ENCODE results near the gene DPP3. TPM values are rescaled to one million over a fixed set of nuclear protein-coding genes. Genes with fewer than 3 reads are reported as not detected.
"Not testable (repeated sequence)": the region's sequence is repeated elsewhere in the genome, so short reads cannot be mapped to it uniquely, and the experiment has no call there.

DPP3 gene
- total RNA-seq, 1 donor from 2014 or later = 109 TPM

DNA sequence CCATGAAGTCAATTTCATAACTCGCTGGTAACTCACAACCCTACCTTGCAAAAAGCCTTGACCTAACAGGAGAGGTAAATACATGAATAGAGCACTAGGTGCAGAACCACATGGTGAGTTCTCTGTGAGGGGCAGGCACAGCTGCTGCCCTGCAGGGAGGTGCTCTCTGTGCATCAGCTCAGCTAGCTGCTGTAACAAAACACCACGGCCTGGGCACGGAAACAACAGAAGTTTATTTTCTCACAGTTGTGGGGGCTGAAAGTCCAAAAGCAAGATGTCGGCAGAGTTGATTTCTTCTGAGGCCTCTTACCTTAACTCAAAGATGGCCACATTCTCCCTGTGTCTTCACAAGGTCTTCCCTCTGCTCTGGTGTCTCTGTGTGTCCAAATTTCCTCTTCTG, 28.6 kb upstream of the DPP3 start:
- peaks cover 18% of the 10 kb centered on the region for H3K4me1 Mint-ChIP-seq (ENCODE audit: low read depth)
- H3K9me3 Mint-ChIP-seq = no peaks in the 10 kb centered on the region
- intact Hi-C loops (cut with micrococcal nuclease) = no loop called here
- H3K27ac Mint-ChIP-seq = no peak overlapping the region
- no peaks in the 10 kb centered on the region for H3K36me3 Mint-ChIP-seq (ENCODE audit: low read depth)
- no peak for DNase-seq (ENCODE audit: low spot score)
- peaks cover 5% of the 10 kb centered on the region for H3K27me3 Mint-ChIP-seq (ENCODE audit: low read depth)
- H3K4me3 Mint-ChIP-seq (ENCODE audit: low read depth) = no peak overlapping the region

DNA sequence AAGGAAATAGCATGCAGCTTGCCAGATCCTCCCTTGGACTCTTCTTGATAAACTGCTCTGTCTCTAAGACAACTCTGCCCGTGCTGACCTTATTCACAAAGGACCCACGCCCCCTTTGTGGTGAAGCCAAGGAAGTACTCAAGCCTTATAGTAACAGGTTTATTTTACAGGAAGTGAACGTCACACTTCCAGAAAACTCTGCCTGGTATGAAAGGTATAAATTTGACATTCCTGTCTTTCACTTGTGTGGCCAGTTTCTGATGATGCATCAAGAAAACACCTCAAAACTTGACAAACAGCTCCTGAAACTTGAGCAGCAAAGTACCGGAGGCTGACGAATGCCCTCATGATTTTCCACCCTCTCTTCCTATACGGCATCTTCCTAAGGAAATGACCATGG, 26.0 kb upstream of the DPP3 start:
- Mint-ChIP-seq H3K4me1 (ENCODE audit: low read depth) (peaks cover 30% of the 10 kb centered on the region), H3K36me3 (ENCODE audit: low read depth) (no peaks in the 10 kb centered on the region), H3K27me3 (ENCODE audit: low read depth) (no peaks in the 10 kb centered on the region), H3K9me3 (no peaks in the 10 kb centered on the region), H3K4me3 (ENCODE audit: low read depth) (no peak overlapping the region), H3K27ac (no peak overlapping the region)
- intact Hi-C loops (cut with micrococcal nuclease) = no loop called here
- DNase-seq (ENCODE audit: low spot score) = no peak

DNA sequence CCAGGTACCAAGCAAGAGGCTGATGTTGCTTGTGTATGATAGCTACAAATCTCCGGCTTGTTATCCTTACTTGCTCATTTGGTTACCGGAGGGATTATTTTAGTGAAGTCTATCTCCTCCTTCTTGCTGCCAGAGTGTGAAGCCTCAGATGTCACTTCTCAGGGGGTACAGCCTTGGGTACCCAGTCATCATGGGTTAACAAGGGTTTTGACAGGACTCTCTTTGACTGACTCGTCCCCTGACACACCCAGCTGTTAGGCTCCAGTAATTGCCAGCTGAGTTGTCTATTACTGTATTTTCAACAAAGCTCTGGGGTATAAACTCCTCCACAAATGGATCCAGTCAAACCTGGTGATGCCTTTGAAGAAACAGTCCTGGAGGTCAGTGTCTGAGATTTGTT, 25.4 kb upstream of the DPP3 start:
- Mint-ChIP-seq H3K27ac (peak overlapping the region; percentile 47), H3K4me1 (ENCODE audit: low read depth) (peaks cover 34% of the 10 kb centered on the region), H3K36me3 (ENCODE audit: low read depth) (no peaks in the 10 kb centered on the region), H3K4me3 (ENCODE audit: low read depth) (no peak overlapping the region), H3K9me3 (no peaks in the 10 kb centered on the region), H3K27me3 (ENCODE audit: low read depth) (no peaks in the 10 kb centered on the region)
- no peak for DNase-seq (ENCODE audit: low spot score)
- intact Hi-C loops (cut with micrococcal nuclease) = no loop called here

DNA sequence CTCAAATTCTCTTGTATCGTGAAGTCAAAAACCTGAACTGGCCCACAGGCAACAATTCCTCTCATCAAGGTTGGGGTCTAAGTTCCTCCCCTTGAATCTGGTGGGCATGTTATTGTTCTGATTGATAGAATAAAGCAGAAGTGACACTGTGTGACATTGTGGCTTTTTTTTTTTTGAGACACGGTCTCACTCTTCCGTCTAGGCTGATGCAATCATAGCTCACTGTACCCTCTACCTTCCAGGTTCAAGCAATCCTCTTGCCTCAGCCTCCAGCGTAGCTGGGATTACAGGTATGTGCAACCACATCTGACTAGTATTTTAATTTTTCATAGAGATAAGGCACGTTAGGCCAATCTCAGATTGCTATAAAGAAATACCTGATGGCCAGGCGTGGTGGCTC, 22.4 kb upstream of the DPP3 start:
- peaks cover 7% of the 10 kb centered on the region for H3K36me3 Mint-ChIP-seq (ENCODE audit: low read depth)
- no peak for DNase-seq (ENCODE audit: low spot score)
- H3K9me3 Mint-ChIP-seq = peaks cover 14% of the 10 kb centered on the region
- peaks cover 38% of the 10 kb centered on the region for H3K4me1 Mint-ChIP-seq (ENCODE audit: low read depth)
- intact Hi-C loops (cut with micrococcal nuclease) = no loop called here
- no peak overlapping the region for H3K27ac Mint-ChIP-seq
- H3K27me3 Mint-ChIP-seq (ENCODE audit: low read depth) = no peaks in the 10 kb centered on the region
- H3K4me3 Mint-ChIP-seq (ENCODE audit: low read depth) = no peak overlapping the region

DNA sequence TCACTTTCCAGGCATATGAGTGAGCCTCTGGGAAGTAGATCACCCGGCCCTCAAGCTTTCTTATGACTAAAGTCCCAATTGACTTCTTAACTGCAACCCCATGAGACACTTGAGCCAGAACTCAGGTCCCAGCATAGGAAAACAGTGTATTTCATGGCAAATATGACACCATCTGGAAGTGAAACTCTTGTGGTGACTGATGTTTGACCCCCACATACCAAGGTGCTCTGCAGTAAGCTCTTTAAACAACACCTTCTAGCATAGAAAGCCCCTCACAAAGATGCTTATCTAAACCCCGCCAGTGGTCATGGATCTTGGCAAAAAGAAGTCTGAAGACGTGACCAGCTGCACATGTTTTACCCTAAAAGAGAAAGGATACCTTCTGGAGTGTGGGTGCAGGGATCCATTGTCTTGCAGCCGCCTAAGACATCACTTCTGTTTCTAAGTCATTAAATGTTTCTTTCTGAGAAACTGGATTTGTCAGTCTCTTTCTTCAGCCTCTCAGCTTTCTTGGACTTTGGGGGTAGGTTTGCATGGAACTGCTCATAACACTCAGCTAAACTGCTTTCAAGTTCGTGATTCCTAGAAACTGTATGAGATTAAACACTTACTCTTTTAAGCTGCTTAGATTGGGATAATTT, 21.0 kb upstream of the DPP3 start:
- H3K27me3 Mint-ChIP-seq (ENCODE audit: low read depth) = no peaks in the 10 kb centered on the region
- H3K4me3 Mint-ChIP-seq (ENCODE audit: low read depth) = peak overlapping the region; percentile 2
- peaks cover 13% of the 10 kb centered on the region for H3K36me3 Mint-ChIP-seq (ENCODE audit: low read depth)
- H3K9me3 Mint-ChIP-seq = peaks cover 20% of the 10 kb centered on the region
- no peak for DNase-seq (ENCODE audit: low spot score)
- peaks cover 35% of the 10 kb centered on the region for H3K4me1 Mint-ChIP-seq (ENCODE audit: low read depth)
- H3K27ac Mint-ChIP-seq = peak overlapping the region; percentile 76
- intact Hi-C loops (cut with micrococcal nuclease) = no loop called here

DNA sequence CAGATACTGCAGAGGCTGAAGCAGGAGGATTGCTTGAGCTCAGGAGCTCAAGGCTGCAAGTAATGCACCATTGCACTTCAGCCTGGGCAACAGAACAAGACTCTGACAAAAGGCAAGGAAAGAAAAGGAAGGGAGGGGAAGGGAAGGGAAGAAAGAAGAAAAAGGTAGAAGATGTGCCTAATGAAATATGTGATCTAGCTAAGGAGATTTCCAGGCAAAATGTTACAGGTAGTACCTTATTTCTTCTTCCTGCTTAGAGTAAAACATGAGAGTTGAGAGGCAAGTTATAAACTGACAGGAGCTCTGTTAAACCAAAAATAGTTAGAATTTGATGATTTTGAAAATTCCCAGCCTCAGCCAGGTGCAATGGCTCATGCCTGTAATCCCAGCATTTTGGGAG, 18.2 kb upstream of the DPP3 start:
- H3K27ac Mint-ChIP-seq = no peak overlapping the region
- H3K27me3 Mint-ChIP-seq (ENCODE audit: low read depth) = no peaks in the 10 kb centered on the region
- peaks cover 13% of the 10 kb centered on the region for H3K36me3 Mint-ChIP-seq (ENCODE audit: low read depth)
- no peak for DNase-seq (ENCODE audit: low spot score)
- H3K4me3 Mint-ChIP-seq (ENCODE audit: low read depth) = no peak overlapping the region
- peaks cover 20% of the 10 kb centered on the region for H3K9me3 Mint-ChIP-seq
- H3K4me1 Mint-ChIP-seq (ENCODE audit: low read depth) = peaks cover 35% of the 10 kb centered on the region
- intact Hi-C loops (cut with micrococcal nuclease) = no loop called here

DNA sequence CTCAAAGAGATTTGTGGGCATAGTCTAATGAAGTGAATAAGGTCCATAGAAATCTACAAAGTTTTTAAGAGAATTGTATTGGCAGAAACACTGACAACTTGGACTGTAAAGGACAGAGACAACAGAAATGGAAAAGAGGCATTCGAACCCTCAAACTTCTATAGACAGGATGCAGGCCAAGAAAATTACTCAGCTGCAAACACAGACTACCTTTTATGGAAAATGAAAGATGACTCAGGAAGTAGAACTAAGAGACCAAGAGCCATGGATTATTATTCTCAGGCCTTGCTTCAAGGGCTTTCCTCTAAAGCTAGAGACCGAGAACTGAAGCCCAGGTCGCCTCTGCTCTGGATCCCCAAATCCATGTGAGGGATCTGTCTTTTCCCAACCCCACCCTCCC, 17.3 kb upstream of the DPP3 start:
- Mint-ChIP-seq H3K36me3 (ENCODE audit: low read depth) (peaks cover 13% of the 10 kb centered on the region), H3K4me1 (ENCODE audit: low read depth) (peaks cover 35% of the 10 kb centered on the region), H3K27me3 (ENCODE audit: low read depth) (no peaks in the 10 kb centered on the region), H3K27ac (peak overlapping the region; percentile 43), H3K9me3 (peaks cover 20% of the 10 kb centered on the region), H3K4me3 (ENCODE audit: low read depth) (no peak overlapping the region)
- DNase-seq (ENCODE audit: low spot score) = no peak
- intact Hi-C loops (cut with micrococcal nuclease) = no loop called here

DNA sequence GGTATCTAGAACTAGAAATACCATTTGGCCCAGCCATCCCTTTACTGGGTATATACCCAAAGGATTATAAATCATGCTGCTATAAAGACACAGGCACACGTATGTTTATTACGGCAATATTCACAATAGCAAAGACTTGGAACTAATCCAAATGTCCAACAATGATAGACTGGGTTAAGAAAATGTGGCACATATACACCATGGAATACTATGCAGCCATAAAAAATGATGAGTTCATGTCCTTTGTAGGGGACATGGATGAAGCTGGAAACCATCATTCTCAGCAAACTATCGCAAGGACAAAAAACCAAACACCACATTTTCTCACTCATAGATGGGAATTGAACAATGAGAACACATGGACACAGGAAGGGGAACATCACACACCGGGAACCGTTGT, 16.1 kb upstream of the DPP3 start:
- H3K4me3 Mint-ChIP-seq (ENCODE audit: low read depth); intact Hi-C loops (cut with micrococcal nuclease); H3K27ac Mint-ChIP-seq; H3K27me3 Mint-ChIP-seq (ENCODE audit: low read depth); DNase-seq (ENCODE audit: low spot score): not testable (repeated sequence)
- peaks cover 13% of the 10 kb centered on the region for H3K36me3 Mint-ChIP-seq (ENCODE audit: low read depth)
- H3K4me1 Mint-ChIP-seq (ENCODE audit: low read depth) = peaks cover 31% of the 10 kb centered on the region
- H3K9me3 Mint-ChIP-seq = peaks cover 20% of the 10 kb centered on the region

DNA sequence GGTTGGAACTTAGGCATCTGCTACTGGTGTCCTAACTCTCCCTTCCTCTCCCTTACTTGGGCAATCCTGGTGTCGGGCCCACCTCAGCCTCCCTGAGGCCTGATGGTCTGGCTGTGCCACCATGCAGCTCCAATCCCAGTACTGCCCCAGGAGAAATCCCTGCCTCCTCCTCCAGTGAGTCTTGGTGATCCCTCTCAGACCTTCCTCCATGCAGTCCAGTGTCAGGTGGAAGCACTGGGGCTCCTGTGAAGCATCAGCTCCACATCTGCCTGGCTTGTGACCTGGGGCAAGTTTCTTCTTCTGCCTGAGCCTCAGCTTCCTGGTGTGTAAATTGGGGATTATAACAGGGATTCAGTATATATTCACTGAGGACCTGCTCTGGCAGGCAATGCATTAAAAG, 15.3 kb upstream of the DPP3 start:
- intact Hi-C loops (cut with micrococcal nuclease) = no loop called here
- Mint-ChIP-seq H3K27ac (no peak overlapping the region), H3K36me3 (ENCODE audit: low read depth) (peaks cover 13% of the 10 kb centered on the region), H3K4me1 (ENCODE audit: low read depth) (peaks cover 26% of the 10 kb centered on the region), H3K27me3 (ENCODE audit: low read depth) (no peaks in the 10 kb centered on the region), H3K4me3 (ENCODE audit: low read depth) (no peak overlapping the region), H3K9me3 (peaks cover 20% of the 10 kb centered on the region)
- no peak for DNase-seq (ENCODE audit: low spot score)

DNA sequence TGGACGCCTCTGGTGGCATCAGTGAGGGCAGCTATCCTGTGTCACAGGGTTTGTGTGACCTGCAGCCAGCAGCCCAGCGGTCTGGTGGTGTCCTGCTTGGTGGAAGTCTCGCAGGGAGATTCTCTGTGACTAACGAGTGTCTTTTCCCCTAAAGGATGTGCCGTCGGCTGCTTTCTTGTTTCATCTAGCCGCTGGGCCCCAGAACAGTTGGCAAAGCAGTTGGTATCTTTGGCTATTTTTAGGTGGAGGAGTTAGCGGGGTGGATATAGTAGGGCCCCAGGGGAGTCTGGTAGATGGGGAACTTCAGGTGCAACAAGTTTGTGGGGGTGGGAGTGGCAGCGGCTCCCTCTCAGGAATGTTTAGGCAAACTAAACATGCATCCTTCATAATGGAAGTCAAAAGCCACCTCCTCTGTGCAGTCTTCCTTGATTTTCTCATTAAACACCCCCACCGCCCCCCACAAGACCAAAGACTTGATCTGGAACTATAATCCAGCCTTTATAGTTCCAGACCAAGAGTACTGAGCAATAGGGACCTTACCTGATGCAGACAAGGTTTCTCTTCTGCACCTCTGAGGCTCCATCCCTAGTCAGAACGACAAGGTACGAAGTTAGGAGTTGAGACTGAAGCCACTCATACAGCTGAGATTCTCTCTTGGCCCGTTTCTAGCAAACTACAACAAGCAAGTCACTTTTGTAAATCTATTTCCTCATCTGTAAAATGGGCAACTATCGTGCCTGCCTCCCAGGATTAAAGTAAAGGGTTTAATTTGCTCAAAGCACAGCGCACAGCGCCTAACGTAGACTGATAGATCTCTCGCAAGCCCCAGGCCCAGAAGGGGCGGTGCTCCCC, 14.6 kb upstream of the DPP3 start:
- Mint-ChIP-seq H3K27ac (peak overlapping the region; percentile 72), H3K4me3 (ENCODE audit: low read depth) (peak overlapping the region; percentile 82), H3K27me3 (ENCODE audit: low read depth) (no peaks in the 10 kb centered on the region), H3K4me1 (ENCODE audit: low read depth) (peaks cover 29% of the 10 kb centered on the region), H3K9me3 (peaks cover 20% of the 10 kb centered on the region), H3K36me3 (ENCODE audit: low read depth) (peaks cover 15% of the 10 kb centered on the region)
- intact Hi-C loops (cut with micrococcal nuclease) = loop anchor here (1.0 kb wide), 2 partner anchors 15 to 26 kb away; partner anchors contain the start of gene DPP3
- no peak for DNase-seq (ENCODE audit: low spot score)

DNA sequence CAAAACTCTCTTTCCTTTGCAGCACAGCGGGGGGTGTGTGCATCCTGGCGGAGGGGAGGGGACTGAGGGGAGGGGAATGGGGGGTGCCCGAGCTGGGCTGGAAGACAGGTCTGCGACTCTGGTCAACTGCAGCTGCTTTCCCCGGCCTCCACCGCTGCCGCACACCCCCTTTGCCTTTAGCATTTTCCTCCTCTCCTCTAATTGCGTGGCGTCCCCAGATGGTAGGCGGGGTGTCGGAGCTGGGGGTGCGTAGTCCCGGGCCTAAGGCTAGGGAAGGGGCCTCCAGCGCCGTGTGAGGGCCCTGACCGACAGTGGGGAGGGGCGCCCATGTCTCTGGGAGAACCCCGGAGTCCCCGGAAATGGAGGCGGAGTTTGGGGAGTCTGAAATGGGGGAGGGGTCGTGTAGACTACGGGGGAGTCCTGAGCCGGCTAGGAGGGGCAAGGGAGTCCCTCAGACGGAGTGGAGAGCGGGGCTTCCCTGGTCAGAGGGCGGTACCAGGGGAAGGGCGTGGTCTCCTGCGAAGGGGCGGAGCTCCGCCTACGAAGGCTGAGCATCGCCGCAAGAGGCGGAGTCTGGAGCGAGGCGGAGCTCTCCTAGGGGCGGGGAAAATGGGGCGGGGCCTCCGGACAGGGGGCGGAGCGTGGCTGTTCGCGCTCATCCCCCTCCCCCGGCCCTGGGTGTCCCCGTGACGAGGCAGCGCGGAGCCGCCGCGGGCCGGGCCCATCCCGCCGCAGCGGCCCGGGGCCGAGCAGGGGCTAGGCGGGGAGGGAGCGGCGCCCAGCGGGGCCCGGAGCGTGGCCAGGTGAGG, 13.8 kb upstream of the DPP3 start, which contains the start of gene PELI3:
Gene PELI3 (plus strand): TSS at position 681 of the 809 bp plus-strand sequence. CDS start 1,224 bp downstream, outside the sequence.
- intact Hi-C loops (cut with micrococcal nuclease) = loop anchor here (1.0 kb wide), 2 partner anchors 14 to 27 kb away; partner anchors contain the start of gene DPP3
- Mint-ChIP-seq H3K27me3 (ENCODE audit: low read depth) (no peaks in the 10 kb centered on the region), H3K4me1 (ENCODE audit: low read depth) (peaks cover 29% of the 10 kb centered on the region), H3K4me3 (ENCODE audit: low read depth) (peak within 1 kb of the TSS; percentile 91), H3K9me3 (peaks cover 18% of the 10 kb centered on the region), H3K27ac (peak within 1 kb of the TSS; percentile 81), H3K36me3 (ENCODE audit: low read depth) (peaks cover 13% of the 10 kb centered on the region)
- peak; percentile 86 for DNase-seq (ENCODE audit: low spot score)

DNA sequence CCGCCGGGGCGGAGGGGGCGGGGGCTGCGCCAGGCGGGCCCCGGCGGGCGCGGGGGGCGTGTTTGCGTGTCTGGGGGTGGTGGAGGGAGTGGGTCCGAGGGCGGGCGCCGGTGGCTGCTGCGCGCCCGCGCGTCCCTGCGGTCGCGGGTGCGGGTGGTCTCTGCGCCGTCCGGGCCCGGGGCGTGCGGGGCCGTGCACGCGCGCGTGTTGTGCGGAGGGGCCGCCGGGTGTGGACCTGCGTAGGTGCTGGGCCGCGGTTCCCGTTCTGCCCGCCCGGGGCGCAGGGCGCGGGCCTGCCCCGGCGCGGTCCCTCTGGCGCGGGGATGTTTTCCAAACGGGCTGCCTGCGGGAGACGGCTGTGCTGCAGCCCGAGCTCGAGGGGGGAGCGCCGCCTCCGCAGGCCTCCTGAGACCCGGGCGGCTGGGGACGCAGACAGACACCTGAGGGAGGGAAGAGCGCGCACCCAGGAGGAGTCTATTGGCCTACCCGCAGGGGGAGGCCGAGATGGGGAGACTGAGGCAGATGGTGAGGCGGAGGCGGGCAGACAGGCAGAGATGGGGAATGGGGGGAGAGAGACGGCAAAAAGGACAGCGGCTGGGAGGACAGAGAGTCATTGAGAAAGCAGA, 13.1 kb upstream of the DPP3 start:
- Mint-ChIP-seq H3K27me3 (ENCODE audit: low read depth) (no peaks in the 10 kb centered on the region), H3K4me3 (ENCODE audit: low read depth) (peak overlapping the region; percentile 91), H3K9me3 (peaks cover 11% of the 10 kb centered on the region), H3K4me1 (ENCODE audit: low read depth) (peaks cover 27% of the 10 kb centered on the region), H3K27ac (peak overlapping the region; percentile 81), H3K36me3 (ENCODE audit: low read depth) (peaks cover 10% of the 10 kb centered on the region)
- intact Hi-C loops (cut with micrococcal nuclease) = no loop called here
- no peak for DNase-seq (ENCODE audit: low spot score)
